Activated CD8-positive, alpha-beta T cell treated with anti-CD3 and anti-CD28 coated beads for 36 hours (primary cell): Measurements from ENCODE around the gene PARD3. TPM values are rescaled to one million over a fixed set of nuclear protein-coding genes. Genes with fewer than 3 reads are reported as not detected.

Experiments
- ATAC-seq: fragments of 200-7000 bp; cut with Tn5 transposase; one replicate; pipeline ENCODE4 v1.10.0; 2021; ENCODE audit warnings: mild to moderate bottlenecking, moderate library complexity
- CTCF ChIA-PET: fragments of 350-600 bp; sonication (Branson Sonifier 250); formaldehyde crosslinking; loops from one replicate; lab custom pipeline; 2021; ENCODE audit warnings: antibody characterized with exemption; lab: Charles Lee
- POLR2A ChIA-PET: fragments of 350-600 bp; sonication (Branson Sonifier 250); formaldehyde crosslinking; loops from one replicate; lab custom pipeline; 2021; ENCODE audit warnings: antibody characterized with exemption; lab: Charles Lee
- DNase-seq: peaks from one replicate; pipeline ENCODE4 v3.0.0-alpha.2; 2020
- H3K27ac Mint-ChIP-seq: one replicate; pipeline ENCODE4 v1.8.0; 2021; ENCODE audit warnings: mild to moderate bottlenecking, mixed read lengths
- H3K27me3 Mint-ChIP-seq: one replicate; pipeline ENCODE4 v1.8.0; 2021; ENCODE audit warnings: mixed read lengths
- H3K36me3 Mint-ChIP-seq: one replicate; pipeline ENCODE4 v1.8.0; 2021; ENCODE audit warnings: low read depth, mixed read lengths
- H3K4me1 Mint-ChIP-seq: one replicate; pipeline ENCODE4 v1.8.0; 2021; ENCODE audit warnings: low read depth, mixed read lengths
- H3K4me3 Mint-ChIP-seq: one replicate; pipeline ENCODE4 v1.8.0; 2021; ENCODE audit warnings: mild to moderate bottlenecking, moderate library complexity, mixed read lengths
- H3K9me3 Mint-ChIP-seq: one replicate; pipeline ENCODE4 v1.8.0; 2021; ENCODE audit warnings: mixed read lengths
- CTCF ChIP-seq: fragments of 200-600 bp; IDR thresholded peaks from one replicate; pipeline ENCODE4 v1.8.0; 2022; ENCODE audit warnings: antibody characterized with exemption, mild to moderate bottlenecking
- intact Hi-C: fragments of 100-400 bp; cut with micrococcal nuclease; formaldehyde crosslinking; loops from one replicate; pipeline ENCODE4 v1.10.0; 2022
- total RNA-seq, 2 experiments: library from RNA; stranded (reverse); gene quantifications; one replicate each; pipeline ENCODE4 v1.2.3, GENCODE V29; 2021

PARD3 gene
- total RNA-seq, 2 experiments from 2014 or later, result 1.6 to 2.0 TPM

- intact Hi-C loops, result no loop called here
- no peak for TF ChIP-seq CTCF
- H3K36me3 Mint-ChIP-seq, result no peaks in the 10 kb centered on the region
- DNase-seq, result no peak
- no peak overlapping the region for H3K4me3 Mint-ChIP-seq
- CTCF ChIA-PET, result no interaction called here
- no peak for ATAC-seq
- H3K27ac Mint-ChIP-seq, result no peak overlapping the region
- POLR2A ChIA-PET, result no interaction called here
- no peaks in the 10 kb centered on the region for H3K4me1 Mint-ChIP-seq
- H3K9me3 Mint-ChIP-seq, result no peaks in the 10 kb centered on the region
- no peaks in the 10 kb centered on the region for H3K27me3 Mint-ChIP-seq
These were observed 474.2 kb downstream of the PARD3 start for GRCh38 chr10:34340934-34341333.

- TF ChIP-seq CTCF, result no peak
- ATAC-seq, result no peak
- H3K4me1 Mint-ChIP-seq, result no peaks in the 10 kb centered on the region
- H3K9me3 Mint-ChIP-seq, result no peaks in the 10 kb centered on the region
- H3K4me3 Mint-ChIP-seq, result no peak overlapping the region
- ChIA-PET POLR2A (no interaction called here), CTCF (no interaction called here)
- H3K36me3 Mint-ChIP-seq, result no peaks in the 10 kb centered on the region
- DNase-seq, result no peak
- no peaks in the 10 kb centered on the region for H3K27me3 Mint-ChIP-seq
- H3K27ac Mint-ChIP-seq, result no peak overlapping the region
- intact Hi-C loops, result no loop called here
These were observed 475.1 kb downstream of the PARD3 start for GRCh38 chr10:34339816-34340553.

DNA sequence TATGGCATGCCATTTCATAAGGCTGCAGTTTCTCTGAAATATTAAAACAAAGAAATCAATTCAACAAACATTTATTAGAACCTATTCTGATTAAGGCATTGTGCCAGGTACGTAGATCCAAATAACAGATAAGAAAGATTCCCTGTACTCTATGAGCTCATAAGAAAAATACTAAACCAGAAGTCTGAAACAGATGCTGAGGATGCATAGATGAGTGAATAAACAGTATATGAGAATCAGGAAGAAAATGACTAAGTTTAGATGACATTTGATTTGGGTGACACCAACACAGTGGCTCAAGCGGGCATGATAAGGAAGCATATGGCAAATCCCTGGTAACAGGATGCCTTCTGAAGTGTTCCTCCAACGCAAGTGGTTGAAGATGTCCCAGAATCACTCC, 477.2 kb downstream of the PARD3 start:
- ATAC-seq (no peak), DNase-seq (no peak)
- Mint-ChIP-seq H3K4me3 (no peak overlapping the region), H3K9me3 (no peaks in the 10 kb centered on the region), H3K27me3 (no peaks in the 10 kb centered on the region), H3K36me3 (no peaks in the 10 kb centered on the region), H3K27ac (no peak overlapping the region), H3K4me1 (no peaks in the 10 kb centered on the region)
- CTCF ChIA-PET, result no interaction called here
- TF ChIP-seq CTCF, result no peak
- intact Hi-C loops, result no loop called here
- POLR2A ChIA-PET, result no interaction called here

GRCh38 chr10:34335960-34336690, 479.0 kb downstream of the PARD3 start:
- intact Hi-C loops, result no loop called here
- no peak for TF ChIP-seq CTCF
- Mint-ChIP-seq H3K27me3 (no peaks in the 10 kb centered on the region), H3K36me3 (no peaks in the 10 kb centered on the region), H3K4me3 (no peak overlapping the region), H3K27ac (no peak overlapping the region), H3K4me1 (no peaks in the 10 kb centered on the region), H3K9me3 (no peaks in the 10 kb centered on the region)
- DNase-seq, result no peak
- ChIA-PET CTCF (interaction anchor here (0.6 kb wide), 1 partner anchor 1141 kb away, joined by 3 read pairs; no protein-coding TSS in a partner anchor), POLR2A (interaction anchor here (1.5 kb wide), 1 partner anchor 12 kb away, joined by 3 read pairs; no protein-coding TSS in a partner anchor)
- ATAC-seq, result no peak

DNA sequence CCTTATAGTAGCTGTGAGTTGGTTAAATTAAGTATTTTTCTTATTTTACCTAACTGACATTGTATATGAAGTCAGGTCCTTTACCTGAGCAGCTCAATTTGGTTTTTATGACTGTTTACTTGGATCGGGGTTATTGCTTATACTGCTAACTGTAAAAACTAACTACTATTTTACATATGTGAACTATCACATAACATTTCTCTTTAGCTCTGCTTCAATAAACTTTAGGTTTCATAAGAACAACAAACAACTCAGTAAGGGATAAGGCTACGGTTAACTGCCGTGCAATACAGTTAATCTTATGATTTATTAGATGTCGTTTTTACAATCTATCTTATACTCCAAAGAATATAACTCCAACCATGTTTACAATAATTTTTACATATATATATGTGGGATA, 480.2 kb downstream of the PARD3 start:
- H3K27me3 Mint-ChIP-seq, result no peaks in the 10 kb centered on the region
- no peak for ATAC-seq
- no peak overlapping the region for H3K4me3 Mint-ChIP-seq
- no peak for DNase-seq
- H3K4me1 Mint-ChIP-seq, result no peaks in the 10 kb centered on the region
- ChIA-PET POLR2A (interaction anchor here (1.5 kb wide), 1 partner anchor 11 kb away, joined by 3 read pairs; no protein-coding TSS in a partner anchor), CTCF (interaction anchor here (1.1 kb wide), 1 partner anchor 11 kb away, joined by 3 read pairs; no protein-coding TSS in a partner anchor)
- H3K9me3 Mint-ChIP-seq, result no peaks in the 10 kb centered on the region
- no peaks in the 10 kb centered on the region for H3K36me3 Mint-ChIP-seq
- intact Hi-C loops, result no loop called here
- no peak for TF ChIP-seq CTCF
- no peak overlapping the region for H3K27ac Mint-ChIP-seq
